Breast epithelium (tissue), 3 donors: ENCODE measurements around the gene IKZF3.

Source experiments
- POLR2AphosphoS5 ChIP-seq, 3 donors: sonication (generic); formaldehyde crosslinking; IDR thresholded peaks; one replicate each; pipeline ENCODE4 v1.6.1; 2017; ENCODE audit warnings: antibody characterized with exemption in 3 of 3
- TF ChIP-seq, protein P1 (sequence below), 3 donors: fragments of 450-650 bp; IDR thresholded peaks; one replicate each; pipeline ENCODE4 v1.5.1; 2016 to 2017; ENCODE audit warnings: antibody characterized with exemption in 3 of 3, mild to moderate bottlenecking in 3 of 3, moderate library complexity in 3 of 3

DNA sequence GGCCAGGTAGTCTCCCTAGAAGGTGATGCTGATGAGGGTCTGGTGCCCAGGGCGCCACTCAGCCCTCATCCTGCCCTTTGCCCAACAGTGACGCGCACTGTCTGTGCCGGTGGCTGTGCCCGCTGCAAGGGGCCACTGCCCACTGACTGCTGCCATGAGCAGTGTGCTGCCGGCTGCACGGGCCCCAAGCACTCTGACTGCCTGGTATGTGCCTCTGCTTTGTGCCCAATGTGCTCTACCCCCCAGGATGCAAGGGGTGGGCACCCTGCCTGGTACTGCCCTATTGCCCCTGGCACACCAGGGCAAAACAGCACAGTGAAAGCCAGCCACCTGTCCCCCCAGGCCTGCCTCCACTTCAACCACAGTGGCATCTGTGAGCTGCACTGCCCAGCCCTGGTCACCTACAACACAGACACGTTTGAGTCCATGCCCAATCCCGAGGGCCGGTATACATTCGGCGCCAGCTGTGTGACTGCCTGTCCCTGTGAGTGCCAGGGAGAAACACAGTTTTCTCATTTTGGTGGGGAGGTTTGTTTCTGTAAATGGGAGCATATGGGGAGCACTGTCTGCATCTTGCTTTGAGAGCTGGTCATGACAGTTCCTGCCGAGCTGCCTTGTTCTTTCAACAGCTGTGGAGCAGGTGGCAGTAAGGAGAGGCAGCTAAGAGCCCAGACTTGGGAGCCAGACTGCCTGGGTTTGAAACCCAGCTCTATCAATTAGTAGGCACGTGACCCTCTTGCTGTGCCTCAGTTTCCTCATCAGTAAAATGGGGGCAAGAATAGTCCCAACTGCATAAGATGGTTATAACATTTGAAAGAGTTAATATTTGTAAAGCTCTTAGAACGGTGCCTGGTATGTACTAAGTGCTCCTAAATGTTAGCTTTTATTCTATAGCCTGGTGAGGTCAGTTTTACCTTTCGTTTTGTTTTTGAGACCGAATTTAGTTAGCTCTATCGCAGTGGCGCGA, 153.8 kb downstream of the IKZF3 start:
- no peak for TF ChIP-seq POLR2AphosphoS5 (IDR thresholded peaks at IDR 0.05)
- TF ChIP-seq, protein P1, sequence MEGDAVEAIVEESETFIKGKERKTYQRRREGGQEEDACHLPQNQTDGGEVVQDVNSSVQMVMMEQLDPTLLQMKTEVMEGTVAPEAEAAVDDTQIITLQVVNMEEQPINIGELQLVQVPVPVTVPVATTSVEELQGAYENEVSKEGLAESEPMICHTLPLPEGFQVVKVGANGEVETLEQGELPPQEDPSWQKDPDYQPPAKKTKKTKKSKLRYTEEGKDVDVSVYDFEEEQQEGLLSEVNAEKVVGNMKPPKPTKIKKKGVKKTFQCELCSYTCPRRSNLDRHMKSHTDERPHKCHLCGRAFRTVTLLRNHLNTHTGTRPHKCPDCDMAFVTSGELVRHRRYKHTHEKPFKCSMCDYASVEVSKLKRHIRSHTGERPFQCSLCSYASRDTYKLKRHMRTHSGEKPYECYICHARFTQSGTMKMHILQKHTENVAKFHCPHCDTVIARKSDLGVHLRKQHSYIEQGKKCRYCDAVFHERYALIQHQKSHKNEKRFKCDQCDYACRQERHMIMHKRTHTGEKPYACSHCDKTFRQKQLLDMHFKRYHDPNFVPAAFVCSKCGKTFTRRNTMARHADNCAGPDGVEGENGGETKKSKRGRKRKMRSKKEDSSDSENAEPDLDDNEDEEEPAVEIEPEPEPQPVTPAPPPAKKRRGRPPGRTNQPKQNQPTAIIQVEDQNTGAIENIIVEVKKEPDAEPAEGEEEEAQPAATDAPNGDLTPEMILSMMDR (IDR thresholded peaks at IDR 0.05): no peak
